Gastrocnemius medialis (tissue), 4 donors: ENCODE measurements around the gene HNRNPA3. TPM values are rescaled to one million over a fixed set of nuclear protein-coding genes. Genes with fewer than 3 reads are reported as not detected.
A peak's percentile ranks its signal among the peaks of the same experiment; 100 is the strongest.

Source experiments
- ATAC-seq, 2 donors: fragments of 150-250 bp; one replicate each; pipeline ENCODE4 v1.9.1; 2016
- DNase-seq, 2 donors: peaks; one replicate each; pipeline ENCODE4 v3.0.0-alpha.2; 2019
- H3K27ac ChIP-seq, 4 donors: fragments of 200-600 bp; sonication (generic); 1 replicate in 1 of 4; 2 replicates in 3 of 4; pipeline ENCODE4 v1.5.1; 2016 to 2018; ENCODE audit warnings: mild to moderate bottlenecking in 2 of 4, moderate library complexity in 1 of 4
- H3K27me3 ChIP-seq, 3 donors: fragments of 200-600 bp; sonication (generic) in 2 of 3; 1 replicate in 1 of 3; 2 replicates in 2 of 3; pipeline versions ENCODE4 v1.5.1 to v1.6.0; 2016 to 2019; ENCODE audit warnings: mild to moderate bottlenecking in 1 of 3, moderate library complexity in 1 of 3
- H3K36me3 ChIP-seq, 2 donors: fragments of 200-600 bp; sonication (generic) in 1 of 2; one replicate each; pipeline ENCODE4 v1.5.1; 2017 to 2018
- H3K4me1 ChIP-seq, 2 donors: fragments of 200-600 bp; sonication (generic) in 1 of 2; one replicate each; pipeline ENCODE4 v1.5.1; 2016 to 2017; ENCODE audit warnings: mild to moderate bottlenecking in 2 of 2
- H3K4me3 ChIP-seq, 4 donors: fragments of 200-600 bp; sonication (generic) in 3 of 4; 1 replicate in 1 of 4; 2 replicates in 3 of 4; pipeline ENCODE4 v1.5.1; 2016 to 2019; ENCODE audit warnings: mild to moderate bottlenecking in 2 of 4
- H3K9me3 ChIP-seq, 3 donors: fragments of 200-600 bp; sonication (generic) in 2 of 3; 1 replicate in 1 of 3; 2 replicates in 2 of 3; pipeline ENCODE4 v1.5.1; 2016 to 2019
- CTCF ChIP-seq, 5 experiments: fragments of 450-650 bp in 3 of 5; fragments of 200-600 bp in 2 of 5; sonication (generic) in 2 of 5; IDR thresholded peaks in 4 of 5; conservative IDR thresholded peaks in 1 of 5; 1 replicate in 4 of 5; 2 replicates in 1 of 5; pipeline ENCODE4 v1.5.1; 2016 to 2019; ENCODE audit warnings: antibody characterized with exemption in 5 of 5, mild to moderate bottlenecking in 3 of 5, moderate library complexity in 3 of 5
- POLR2A ChIP-seq, 2 donors: fragments of 450-650 bp; IDR thresholded peaks; one replicate each; pipeline ENCODE4 v1.6.1; 2017; ENCODE audit warnings: antibody characterized with exemption in 2 of 2, mild to moderate bottlenecking in 2 of 2, moderate library complexity in 2 of 2
- in situ Hi-C, 4 donors: fragments of 200-750 bp; cut with MboI; loops; one replicate each; pipeline versions ENCODE4 v1.15.0 to v1.8.0; 2017; ENCODE audit warnings: low sequenced_read_pairs in 4 of 4
- intact Hi-C: fragments of 100-400 bp; cut with DNase I; formaldehyde crosslinking; loops from one replicate; pipeline ENCODE4 v1.15.1; 2023; ENCODE audit warnings: low total_unique reads
- total RNA-seq, 4 donors: library from RNA; depleted of rRNA; stranded (reverse); fragments of >200 nt; gene quantifications; one replicate each; pipeline versions ENCODE4 v1.1.0 to v1.2.3, GENCODE V29; 2016

The HNRNPA3 gene
- total RNA-seq, 4 donors from 2014 or later: 16.1 to 32.2 (median 22.4) TPM

DNA sequence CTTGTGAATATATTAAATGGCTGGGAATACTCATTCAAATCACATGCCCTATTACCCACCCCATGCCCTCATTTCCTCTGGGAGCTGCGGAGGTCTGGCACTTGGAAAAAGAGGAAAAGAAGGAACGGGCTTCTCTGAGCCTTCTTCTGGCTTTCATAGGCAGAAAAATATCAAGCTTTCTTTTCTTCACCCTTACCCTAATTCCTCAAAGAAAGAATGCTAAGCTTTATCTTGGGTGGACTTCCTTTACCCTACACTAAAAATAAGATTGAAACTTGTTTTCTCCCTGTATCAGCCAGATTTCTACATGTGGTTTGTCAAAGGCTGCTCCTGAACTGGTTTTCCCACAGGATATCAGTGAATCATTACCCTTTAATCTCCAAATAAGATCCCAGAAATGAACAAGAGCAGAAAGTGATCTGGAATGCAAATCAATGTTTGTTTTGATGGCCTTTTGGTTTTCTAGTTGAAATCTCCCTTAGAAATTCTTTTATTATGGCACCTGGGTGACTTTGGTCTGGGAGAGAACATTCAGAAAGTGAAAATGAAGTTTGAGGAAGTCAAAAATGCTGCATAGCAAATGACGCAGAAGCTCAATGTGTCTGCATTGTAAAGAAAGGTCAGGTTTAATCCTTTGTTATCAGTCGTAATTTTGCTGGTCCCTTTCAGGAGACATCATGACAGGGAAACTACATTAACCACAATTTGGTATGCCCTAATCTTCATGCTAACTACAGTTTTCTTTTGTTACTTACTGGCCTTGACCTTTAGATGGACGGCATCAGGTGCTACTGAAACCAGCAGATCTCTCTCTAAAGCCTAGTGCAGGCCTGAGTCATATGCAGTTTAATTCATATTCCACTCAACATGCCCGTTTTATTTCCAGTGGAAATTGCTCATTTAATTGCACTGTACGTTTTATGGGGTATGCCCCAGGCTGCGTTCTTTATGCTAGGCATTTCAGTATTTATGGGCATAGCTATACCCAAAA lies 46.6 kb upstream of the HNRNPA3 start:
- Histone ChIP-seq H3K9me3 (no peaks in the 10 kb centered on the region), H3K27ac (peak overlapping the region; percentile 71 to 86 (median 80)), H3K36me3 (no peaks in the 10 kb centered on the region), H3K4me1 (peaks cover 16 to 23% of the 10 kb centered on the region in 2 donors), H3K27me3 (no peaks in the 10 kb centered on the region), H3K4me3 (peak overlapping the region; percentile 41 to 74 (median 52))
- DNase-seq (peak in 1 of 2 donors; percentile 42), ATAC-seq (peak; percentile 51 to 74)
- in situ Hi-C loops: loop anchor here (10.0 to 25.0 kb wide), 9 partner anchors 99 to 1029 kb away; partner anchors contain the start of genes HOXD8 (in 2 of the 4) and NFE2L2 (in 1 of the 4)
- TF ChIP-seq CTCF (IDR thresholded peaks at IDR 0.05 in 4 of 5, conservative IDR thresholded peaks at IDR 0.05 in 1 of 5): no peak
- no peak for TF ChIP-seq POLR2A (IDR thresholded peaks at IDR 0.05)
- intact Hi-C loops: loop anchor here (1.0 to 10.0 kb wide), 5 partner anchors 45 to 589 kb away; partner anchors contain the start of gene NFE2L2

DNA sequence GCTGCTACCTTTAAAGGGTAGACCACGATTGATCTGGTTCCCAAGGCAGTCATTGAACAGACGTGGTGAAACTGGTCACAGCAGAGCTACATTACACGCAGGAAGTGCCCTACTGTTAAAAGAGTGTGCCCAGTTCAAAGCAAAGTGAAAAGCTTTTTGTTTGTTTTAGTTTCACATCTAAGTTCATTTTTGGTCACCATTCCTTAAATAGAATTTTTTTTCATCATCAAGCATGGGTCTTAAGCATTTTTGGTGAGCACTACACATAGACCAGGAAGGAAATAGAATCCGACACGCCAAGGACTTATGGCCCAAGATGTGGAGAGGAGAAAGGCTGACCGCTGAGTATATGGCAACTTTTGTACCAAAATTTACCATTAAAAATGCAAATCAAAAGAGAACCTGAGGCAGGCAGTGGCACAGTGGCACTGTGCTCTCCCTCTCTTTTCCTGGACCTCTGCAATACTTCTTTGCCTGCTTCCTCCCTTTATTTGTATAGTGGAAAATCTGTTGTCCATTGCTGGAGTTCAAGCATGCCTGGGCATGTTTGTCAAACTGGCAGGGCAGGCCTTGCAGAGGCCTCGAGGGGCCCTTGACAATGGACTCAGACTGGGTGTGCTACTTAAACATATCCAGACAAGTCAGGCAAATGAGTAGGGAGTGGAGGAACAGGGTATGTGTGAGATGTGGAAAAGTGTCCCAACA lies 42.6 kb upstream of the HNRNPA3 start:
- in situ Hi-C loops (loop anchor here (10.0 to 25.0 kb wide), 9 partner anchors 95 to 1033 kb away; partner anchors contain the start of genes HOXD8 (in 2 of the 4) and NFE2L2 (in 1 of the 4)), intact Hi-C loops (loop anchor here (5.0 to 10.0 kb wide), 2 partner anchors 552 to 585 kb away; no protein-coding TSS in a partner anchor)
- ATAC-seq (no peak), DNase-seq (no peak)
- Histone ChIP-seq H3K27me3 (no peaks in the 10 kb centered on the region), H3K9me3 (no peaks in the 10 kb centered on the region), H3K36me3 (no peaks in the 10 kb centered on the region), H3K4me3 (no peak overlapping the region), H3K4me1 (peaks cover 16 to 23% of the 10 kb centered on the region in 2 donors), H3K27ac (no peak overlapping the region)
- TF ChIP-seq CTCF (IDR thresholded peaks at IDR 0.05 in 4 of 5, conservative IDR thresholded peaks at IDR 0.05 in 1 of 5) (no peak), POLR2A (IDR thresholded peaks at IDR 0.05) (no peak)

DNA sequence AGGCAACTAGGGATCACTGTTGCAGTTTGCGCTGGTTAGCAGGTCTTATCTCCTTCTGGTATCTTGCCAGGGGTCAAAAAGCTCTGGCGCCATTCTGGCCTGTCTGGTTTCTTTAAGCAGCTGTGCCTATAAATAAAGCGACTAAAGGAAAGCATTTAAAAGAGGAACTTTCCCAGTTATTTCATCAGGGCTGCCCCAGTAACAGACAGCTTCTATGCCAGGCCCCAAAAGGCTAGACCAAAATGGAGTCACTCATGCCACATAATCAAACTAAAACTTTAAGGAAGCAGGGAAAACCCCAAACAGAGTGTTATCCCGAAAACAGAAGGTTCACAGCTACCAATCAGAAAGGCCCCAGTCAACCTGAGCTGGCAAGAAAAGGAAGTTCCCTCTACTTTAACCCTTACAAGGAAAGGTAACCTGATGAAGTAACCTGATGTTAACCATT lies 41.2 kb upstream of the HNRNPA3 start:
- Histone ChIP-seq H3K4me3 (no peak overlapping the region), H3K36me3 (no peaks in the 10 kb centered on the region), H3K27ac (no peak overlapping the region), H3K4me1 (peaks cover 1 to 9% of the 10 kb centered on the region in 2 donors), H3K27me3 (no peaks in the 10 kb centered on the region), H3K9me3 (no peaks in the 10 kb centered on the region)
- DNase-seq: no peak
- TF ChIP-seq POLR2A (IDR thresholded peaks at IDR 0.05) (no peak), CTCF (IDR thresholded peaks at IDR 0.05 in 4 of 5, conservative IDR thresholded peaks at IDR 0.05 in 1 of 5) (no peak)
- in situ Hi-C loops: loop anchor here (25.0 kb wide), 3 partner anchors 441 to 1034 kb away; partner anchors contain the start of gene HOXD8 (in 2 of the 4)
- intact Hi-C loops: no loop called here
- ATAC-seq: no peak

DNA sequence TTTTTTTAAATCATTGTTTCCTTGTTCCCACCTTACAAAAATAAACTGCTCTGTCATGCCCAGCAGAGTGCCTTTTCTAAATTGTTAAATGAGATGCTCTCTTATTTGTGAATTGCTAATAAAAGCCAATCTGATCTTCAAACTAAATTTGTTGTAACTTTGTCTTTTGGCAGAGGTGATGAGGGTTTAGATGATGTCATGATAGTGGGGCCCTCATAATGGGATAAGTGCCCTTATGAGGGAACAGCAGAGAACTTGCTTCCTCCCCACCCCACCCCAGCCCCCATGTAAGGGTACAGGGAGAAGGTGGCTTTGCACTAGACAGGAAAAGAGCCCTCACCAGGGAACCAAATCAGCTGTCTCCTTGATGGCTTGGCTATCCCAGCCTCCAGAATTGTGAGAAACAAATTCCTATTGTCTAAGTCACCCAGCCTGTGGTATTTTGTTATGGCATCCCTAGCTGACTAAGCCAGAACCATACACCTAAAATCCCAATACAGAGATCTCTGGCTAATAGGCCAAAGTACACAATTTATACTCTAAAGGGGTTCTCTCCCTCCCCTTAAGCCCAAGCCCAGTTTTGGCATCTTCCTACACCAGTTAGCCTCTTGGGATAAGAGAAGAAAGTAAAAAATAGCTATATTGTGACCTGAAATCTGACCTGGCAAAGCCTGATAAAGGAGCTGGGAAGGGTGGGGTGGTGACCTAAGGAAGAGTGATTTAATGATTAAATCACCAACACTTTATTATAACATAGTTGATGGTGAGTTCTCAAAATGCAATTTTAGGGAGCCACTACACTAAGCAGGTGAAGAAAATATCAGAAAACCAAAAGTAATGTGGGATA lies 40.3 kb upstream of the HNRNPA3 start:
- H3K9me3 ChIP-seq: no peaks in the 10 kb centered on the region
- in situ Hi-C loops: loop anchor here (25.0 kb wide), 3 partner anchors 440 to 1035 kb away; partner anchors contain the start of gene HOXD8 (in 2 of the 4)
- no peak overlapping the region for H3K27ac ChIP-seq
- no peaks in the 10 kb centered on the region for H3K27me3 ChIP-seq
- no peak overlapping the region for H3K4me3 ChIP-seq
- DNase-seq (no peak), ATAC-seq (peak in 1 of 2 donors; percentile 55)
- H3K4me1 ChIP-seq: peaks cover 0 to 7% of the 10 kb centered on the region in 2 donors
- intact Hi-C loops: no loop called here
- TF ChIP-seq CTCF (IDR thresholded peaks at IDR 0.05 in 4 of 5, conservative IDR thresholded peaks at IDR 0.05 in 1 of 5): no peak
- no peak for TF ChIP-seq POLR2A (IDR thresholded peaks at IDR 0.05)
- H3K36me3 ChIP-seq: no peaks in the 10 kb centered on the region
